Immature natural killer cell (primary cell): Measurements from ENCODE around the gene POLE. TPM values are rescaled to one million over a fixed set of nuclear protein-coding genes. Genes with fewer than 3 reads are reported as not detected.
A peak's percentile ranks its signal among the peaks of the same experiment; 100 is the strongest.

Experiments used
- DNase-seq, 3 donors: peaks; one replicate each; pipeline ENCODE4 v3.0.0; 2022; ENCODE audit warnings: mixed read lengths in 1 of 3
- H3K27ac Mint-ChIP-seq, 6 donors: one replicate each; pipeline ENCODE4 v1.8.0; 2020; ENCODE audit warnings: mixed read lengths in 6 of 6, mild to moderate bottlenecking in 5 of 6, inconsistent platforms in 4 of 6, moderate library complexity in 3 of 6
- H3K27me3 Mint-ChIP-seq, 3 donors: one replicate each; pipeline ENCODE4 v1.8.0; 2020 to 2021; ENCODE audit warnings: low read depth in 3 of 3, mild to moderate bottlenecking in 3 of 3, mixed read lengths in 3 of 3, moderate library complexity in 3 of 3, inconsistent platforms in 1 of 3
- H3K36me3 Mint-ChIP-seq, 3 donors: one replicate each; pipeline ENCODE4 v1.8.0; 2020; ENCODE audit warnings: mixed read lengths in 3 of 3, inconsistent platforms in 2 of 3, mild to moderate bottlenecking in 2 of 3
- H3K4me1 Mint-ChIP-seq, 2 donors: one replicate each; pipeline ENCODE4 v1.8.0; 2020; ENCODE audit warnings: inconsistent platforms in 2 of 2, mild to moderate bottlenecking in 2 of 2, mixed read lengths in 2 of 2, moderate library complexity in 1 of 2
- H3K4me3 Mint-ChIP-seq, 5 donors: one replicate each; pipeline ENCODE4 v1.8.0; 2020; ENCODE audit warnings: mild to moderate bottlenecking in 5 of 5, mixed read lengths in 5 of 5, inconsistent platforms in 3 of 5, moderate library complexity in 3 of 5
- H3K9me3 Mint-ChIP-seq, 6 donors: one replicate each; pipeline ENCODE4 v1.8.0; 2020; ENCODE audit warnings: mild to moderate bottlenecking in 6 of 6, mixed read lengths in 6 of 6, inconsistent platforms in 4 of 6, moderate library complexity in 3 of 6
- polyA plus RNA-seq, 3 donors: library from polyadenylated mRNA; unstranded; fragments of 300-500 nt; fragmentation: Illumina TruSeq; gene quantifications; one replicate each; pipeline ENCODE4 v1.2.3, GENCODE V29; 2021

The POLE gene
- polyA plus RNA-seq, 3 donors from 2014 or later: 2.2 to 8.8 (median 2.3) TPM

DNA sequence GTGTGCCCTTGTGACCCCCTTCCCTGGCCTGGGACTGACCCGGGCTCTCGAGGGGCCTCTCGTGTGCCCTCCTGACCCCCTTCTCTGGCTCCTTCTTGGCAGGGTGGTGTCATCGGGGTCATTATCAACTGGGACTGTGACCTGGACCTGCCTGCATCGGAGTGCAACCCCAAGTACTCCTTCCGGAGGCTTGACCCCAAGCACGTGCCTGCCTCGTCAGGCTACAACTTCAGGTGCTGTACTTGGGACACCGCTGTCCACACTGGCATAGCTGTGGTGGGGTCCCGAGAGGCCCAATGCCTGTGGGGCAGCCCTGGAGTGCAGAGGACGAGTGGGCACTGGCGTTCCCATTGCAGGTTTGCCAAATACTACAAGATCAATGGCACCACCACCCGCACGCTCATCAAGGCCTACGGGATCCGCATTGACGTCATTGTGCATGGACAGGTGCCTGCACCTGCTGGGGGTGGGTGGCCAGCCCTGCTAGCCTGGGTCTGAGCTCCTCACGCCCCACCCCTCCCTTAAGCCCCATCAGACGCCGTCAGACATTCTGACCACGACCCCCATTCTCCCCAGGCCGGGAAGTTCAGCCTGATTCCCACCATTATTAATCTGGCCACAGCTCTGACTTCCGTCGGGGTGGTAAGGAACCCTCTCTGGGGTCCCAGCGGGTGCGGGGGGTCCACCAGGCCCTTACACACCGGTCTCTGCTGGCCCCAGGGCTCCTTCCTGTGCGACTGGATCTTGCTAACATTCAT, 66.1 kb downstream of the POLE start:
- DNase-seq: no peak
- Mint-ChIP-seq H3K27ac (no peak overlapping the region), H3K4me1 (peaks cover 4 to 6% of the 10 kb centered on the region in 2 donors), H3K36me3 (peaks cover 4 to 6% (median 4%) of the 10 kb centered on the region in 3 donors), H3K9me3 (peaks cover 0 to 3% (median 0%) of the 10 kb centered on the region in 6 donors), H3K27me3 (peaks cover 6 to 18% (median 10%) of the 10 kb centered on the region in 3 donors), H3K4me3 (no peak overlapping the region)

DNA sequence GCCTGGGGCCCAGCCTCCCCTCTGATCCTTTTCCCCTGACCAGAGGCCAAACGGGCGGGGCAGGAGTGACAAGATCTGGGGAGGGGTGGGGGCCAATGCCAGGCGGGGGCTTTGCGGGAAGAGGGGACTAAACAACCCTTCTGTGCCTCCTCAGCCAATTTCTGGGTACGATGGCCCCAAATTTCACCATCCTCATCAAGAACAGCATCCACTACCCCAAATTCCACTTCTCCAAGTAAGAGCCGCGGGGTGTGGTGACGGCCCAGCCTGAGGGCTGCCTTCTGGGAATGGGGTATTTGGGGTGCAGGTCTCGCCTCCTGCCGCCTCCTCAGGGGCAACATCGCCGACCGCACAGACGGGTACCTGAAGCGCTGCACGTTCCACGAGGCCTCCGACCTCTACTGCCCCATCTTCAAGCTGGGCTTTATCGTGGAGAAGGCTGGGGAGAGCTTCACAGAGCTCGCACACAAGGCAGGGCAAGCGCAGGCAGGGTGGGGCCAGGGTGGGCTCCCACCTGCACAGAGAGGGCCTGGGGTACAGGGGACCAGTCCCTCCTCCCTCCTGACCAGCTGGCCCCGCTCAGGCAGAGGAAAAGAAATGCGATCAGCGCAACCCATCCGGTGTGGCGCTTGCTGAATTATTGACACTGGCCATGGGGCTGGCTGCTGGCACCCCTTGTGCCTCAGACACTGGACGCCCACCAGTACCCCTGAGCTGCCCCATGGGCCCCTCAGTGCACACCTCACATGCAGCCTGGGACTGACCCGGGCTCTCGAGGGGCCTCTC, 66.8 kb downstream of the POLE start:
- peaks cover 0 to 3% (median 0%) of the 10 kb centered on the region in 6 donors for H3K9me3 Mint-ChIP-seq
- H3K4me3 Mint-ChIP-seq: no peak overlapping the region
- H3K27me3 Mint-ChIP-seq: peaks cover 9 to 25% (median 15%) of the 10 kb centered on the region in 3 donors
- DNase-seq: no peak
- H3K4me1 Mint-ChIP-seq: peaks cover 4 to 6% of the 10 kb centered on the region in 2 donors
- H3K36me3 Mint-ChIP-seq: peaks cover 3 to 6% (median 4%) of the 10 kb centered on the region in 3 donors
- H3K27ac Mint-ChIP-seq: no peak overlapping the region

DNA sequence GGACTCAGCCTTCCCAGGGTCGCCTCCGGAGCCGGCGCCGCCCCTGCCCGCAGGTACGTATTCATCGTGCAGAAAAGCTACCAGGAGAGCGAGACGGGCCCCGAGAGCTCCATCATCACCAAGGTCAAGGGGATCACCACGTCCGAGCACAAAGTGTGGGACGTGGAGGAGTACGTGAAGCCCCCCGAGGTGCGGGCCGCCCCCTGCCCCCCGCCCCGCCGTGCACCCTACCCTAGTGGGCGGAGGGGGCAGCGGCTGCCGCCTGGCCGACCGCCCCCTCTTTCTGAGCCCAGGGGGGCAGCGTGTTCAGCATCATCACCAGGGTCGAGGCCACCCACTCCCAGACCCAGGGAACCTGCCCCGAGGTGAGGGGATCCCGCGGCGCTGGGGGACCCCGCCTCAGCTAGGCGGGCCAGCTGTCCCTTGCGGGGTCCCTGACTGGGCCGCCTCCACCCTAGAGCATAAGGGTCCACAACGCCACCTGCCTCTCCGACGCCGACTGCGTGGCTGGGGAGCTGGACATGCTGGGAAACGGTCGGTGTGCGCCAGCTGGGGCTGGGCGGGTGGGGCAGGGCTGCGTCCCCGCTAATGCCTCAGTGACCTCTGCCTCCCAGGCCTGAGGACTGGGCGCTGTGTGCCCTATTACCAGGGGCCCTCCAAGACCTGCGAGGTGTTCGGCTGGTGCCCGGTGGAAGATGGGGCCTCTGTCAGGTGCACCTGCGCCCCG, 67.6 kb downstream of the POLE start:
- Mint-ChIP-seq H3K27me3 (peaks cover 9 to 32% (median 20%) of the 10 kb centered on the region in 3 donors), H3K27ac (no peak overlapping the region), H3K4me3 (no peak overlapping the region)

DNA sequence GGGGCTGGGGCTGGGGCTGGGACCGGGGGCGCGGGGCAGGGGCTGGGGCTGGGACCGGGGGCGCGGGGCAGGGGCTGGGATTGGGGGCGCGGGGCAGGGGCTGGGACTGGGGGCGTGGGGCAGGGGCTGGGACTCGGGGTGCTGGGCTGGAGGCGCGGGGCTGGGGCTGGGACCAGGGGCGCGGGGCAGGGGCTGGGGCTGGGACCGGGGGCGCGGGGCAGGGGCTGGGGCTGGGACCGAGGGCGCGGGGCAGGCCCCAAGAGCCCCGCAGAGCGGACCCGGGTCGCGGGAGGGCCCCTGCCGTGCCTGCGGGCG, 68.1 kb downstream of the POLE start:
- peaks cover 7 to 11% of the 10 kb centered on the region in 2 donors for H3K4me1 Mint-ChIP-seq
- H3K27ac Mint-ChIP-seq: no peak overlapping the region
- H3K4me3 Mint-ChIP-seq: no peak overlapping the region
- H3K9me3 Mint-ChIP-seq: peaks cover 0 to 3% (median 0%) of the 10 kb centered on the region in 6 donors
- H3K36me3 Mint-ChIP-seq: peaks cover 2 to 7% (median 6%) of the 10 kb centered on the region in 3 donors
- H3K27me3 Mint-ChIP-seq: peaks cover 9 to 33% (median 20%) of the 10 kb centered on the region in 3 donors
- DNase-seq: no peak

More for the DNA sequence above, 67.6 kb downstream of the POLE start:
- no peak for DNase-seq
- H3K4me1 Mint-ChIP-seq: peaks cover 7 to 11% of the 10 kb centered on the region in 2 donors
- H3K9me3 Mint-ChIP-seq: peaks cover 0 to 3% (median 0%) of the 10 kb centered on the region in 6 donors
- H3K36me3 Mint-ChIP-seq: peaks cover 2 to 7% (median 6%) of the 10 kb centered on the region in 3 donors

DNA sequence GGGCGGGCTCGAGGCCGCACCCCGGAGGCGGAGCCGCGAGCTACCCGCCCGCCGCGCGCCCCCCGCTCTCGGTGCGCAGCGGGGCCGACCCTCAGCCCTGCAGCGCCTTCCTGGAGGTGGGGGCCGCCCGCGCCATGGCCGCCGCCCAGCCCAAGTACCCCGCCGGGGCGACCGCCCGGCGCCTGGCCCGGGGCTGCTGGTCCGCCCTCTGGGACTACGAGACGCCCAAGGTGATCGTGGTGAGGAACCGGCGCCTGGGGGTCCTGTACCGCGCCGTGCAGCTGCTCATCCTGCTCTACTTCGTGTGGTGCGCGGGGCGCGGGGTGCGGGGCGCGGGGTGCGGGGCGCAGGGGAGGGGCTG, 68.5 kb downstream of the POLE start, which contains the start of gene P2RX2:
TSS of gene P2RX2 (plus strand) at position 94 of the 361 bp plus-strand sequence. CDS start at position 135, 41 bp downstream.
- Mint-ChIP-seq H3K36me3 (peaks cover 2 to 7% (median 6%) of the 10 kb centered on the region in 3 donors), H3K9me3 (peaks cover 0 to 3% (median 0%) of the 10 kb centered on the region in 6 donors), H3K27me3 (peaks cover 9 to 33% (median 20%) of the 10 kb centered on the region in 3 donors), H3K4me3 (peak within 1 kb of the TSS in 3 of 5 donors; percentile 14 to 70 (median 39)), H3K27ac (peak within 1 kb of the TSS in 1 of 6 donors; percentile 73), H3K4me1 (peaks cover 7 to 11% of the 10 kb centered on the region in 2 donors)
- DNase-seq: no peak

DNA sequence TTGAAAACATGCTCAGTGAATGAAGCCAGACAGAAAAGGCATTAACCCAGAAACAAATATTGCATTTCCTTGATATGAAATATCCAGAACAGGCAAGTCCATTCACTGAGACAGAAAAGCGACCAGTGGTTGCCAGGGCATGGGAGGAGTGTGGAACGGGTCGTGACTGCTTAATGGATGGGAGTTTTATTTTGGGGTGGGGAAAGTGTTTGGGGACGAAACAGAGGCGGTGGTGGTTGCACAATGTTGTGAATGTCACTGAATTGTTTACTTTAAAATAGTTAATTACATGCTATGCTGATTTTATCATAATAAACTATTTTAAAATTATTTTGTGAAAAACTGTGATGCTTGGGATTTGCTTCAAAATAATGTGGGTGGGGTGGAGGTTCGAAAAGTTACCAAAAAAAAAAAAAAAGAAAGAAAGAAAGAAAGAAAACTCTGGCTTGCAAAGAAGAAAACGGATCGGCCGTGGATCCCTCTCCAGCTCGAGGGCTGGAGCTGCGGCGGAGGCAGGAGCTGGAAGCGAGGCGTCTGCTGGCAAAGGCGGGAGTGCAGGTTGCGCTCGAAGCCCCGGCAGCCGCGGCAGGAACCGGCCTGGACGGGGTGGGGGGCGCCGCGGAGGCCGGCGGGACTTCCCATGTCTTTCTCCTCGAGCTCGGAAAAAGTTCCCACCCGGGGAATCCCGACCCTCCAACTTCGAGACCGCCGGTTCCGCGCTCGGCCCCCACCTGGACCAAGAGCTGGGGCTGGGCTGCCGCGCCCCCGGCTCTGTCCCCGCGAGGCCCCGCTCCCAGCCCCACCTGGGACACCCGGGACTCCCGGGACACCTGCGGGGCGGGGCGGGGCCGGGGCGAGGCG, 69.1 kb downstream of the POLE start:
- H3K4me3 Mint-ChIP-seq: peak overlapping the region in 3 of 5 donors; percentile 14 to 70 (median 39)
- peaks cover 0 to 3% (median 0%) of the 10 kb centered on the region in 6 donors for H3K9me3 Mint-ChIP-seq
- H3K36me3 Mint-ChIP-seq: peaks cover 2 to 6% (median 4%) of the 10 kb centered on the region in 3 donors
- peaks cover 7 to 11% of the 10 kb centered on the region in 2 donors for H3K4me1 Mint-ChIP-seq
- DNase-seq: no peak
- peaks cover 9 to 33% (median 20%) of the 10 kb centered on the region in 3 donors for H3K27me3 Mint-ChIP-seq
- peak overlapping the region in 1 of 6 donors; percentile 73 for H3K27ac Mint-ChIP-seq

DNA sequence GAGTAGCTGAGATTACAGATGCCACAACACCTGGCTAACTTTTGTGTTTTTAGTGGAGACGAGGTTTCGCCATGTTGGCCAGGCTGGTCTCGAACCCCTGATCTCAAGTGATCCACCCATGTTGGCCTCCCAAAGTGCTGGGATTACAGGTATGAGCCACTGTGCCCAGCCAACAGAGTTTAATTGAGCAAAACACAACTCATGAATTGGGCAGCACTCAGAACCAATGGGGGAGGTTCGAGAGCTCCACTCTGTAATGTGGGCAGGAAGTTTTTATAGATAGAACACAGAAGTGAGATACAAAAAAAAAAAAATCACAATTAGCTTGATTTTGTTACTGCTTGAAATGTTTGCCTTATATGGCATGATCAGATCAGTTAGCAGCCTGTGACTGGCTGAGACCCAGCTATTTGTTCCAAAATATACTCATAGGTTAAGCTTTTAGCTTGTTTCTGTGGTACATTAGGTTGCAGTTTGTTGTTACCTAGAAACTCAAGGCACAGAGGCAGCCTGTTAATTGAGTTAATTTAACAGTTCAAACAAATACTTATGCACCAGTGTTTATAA, 69.9 kb downstream of the POLE start:
- no peak overlapping the region for H3K27ac Mint-ChIP-seq
- DNase-seq: no peak

DNA sequence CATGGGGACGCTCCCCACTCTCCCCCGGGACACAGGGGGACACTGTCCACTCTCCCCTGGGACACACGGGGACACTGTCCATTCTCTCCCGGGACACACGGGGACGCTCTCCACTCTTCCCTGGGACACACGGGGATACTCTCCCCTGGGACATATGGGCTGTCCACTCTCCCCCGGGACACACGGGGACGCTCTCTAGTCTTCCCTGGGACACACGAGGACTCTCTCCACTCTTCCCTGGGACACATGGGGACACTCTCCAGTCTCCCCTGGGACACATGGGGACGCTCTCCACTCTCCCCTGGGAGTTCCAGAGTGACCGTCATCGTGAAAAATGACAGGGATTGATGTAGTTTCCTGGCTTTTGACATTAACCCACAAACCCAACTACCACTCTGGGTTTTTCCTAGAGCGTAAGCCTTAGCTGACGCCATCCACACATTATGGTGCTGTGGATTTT, 71.5 kb downstream of the POLE start:
- peaks cover 7 to 11% of the 10 kb centered on the region in 2 donors for H3K4me1 Mint-ChIP-seq
- H3K9me3 Mint-ChIP-seq: peaks cover 0 to 3% (median 0%) of the 10 kb centered on the region in 6 donors
- H3K4me3 Mint-ChIP-seq: no peak overlapping the region
- H3K27ac Mint-ChIP-seq: peak overlapping the region in 1 of 6 donors; percentile 35
- no peak for DNase-seq
- peaks cover 12 to 45% (median 25%) of the 10 kb centered on the region in 3 donors for H3K27me3 Mint-ChIP-seq
- peaks cover 2 to 6% (median 4%) of the 10 kb centered on the region in 3 donors for H3K36me3 Mint-ChIP-seq

More for the DNA sequence above, 69.9 kb downstream of the POLE start:
- peak overlapping the region in 1 of 5 donors; percentile 40 for H3K4me3 Mint-ChIP-seq
- H3K27me3 Mint-ChIP-seq: peaks cover 9 to 36% (median 22%) of the 10 kb centered on the region in 3 donors
- H3K4me1 Mint-ChIP-seq: peaks cover 7 to 11% of the 10 kb centered on the region in 2 donors
- H3K9me3 Mint-ChIP-seq: peaks cover 0 to 3% (median 0%) of the 10 kb centered on the region in 6 donors
- H3K36me3 Mint-ChIP-seq: peaks cover 2 to 6% (median 4%) of the 10 kb centered on the region in 3 donors

DNA sequence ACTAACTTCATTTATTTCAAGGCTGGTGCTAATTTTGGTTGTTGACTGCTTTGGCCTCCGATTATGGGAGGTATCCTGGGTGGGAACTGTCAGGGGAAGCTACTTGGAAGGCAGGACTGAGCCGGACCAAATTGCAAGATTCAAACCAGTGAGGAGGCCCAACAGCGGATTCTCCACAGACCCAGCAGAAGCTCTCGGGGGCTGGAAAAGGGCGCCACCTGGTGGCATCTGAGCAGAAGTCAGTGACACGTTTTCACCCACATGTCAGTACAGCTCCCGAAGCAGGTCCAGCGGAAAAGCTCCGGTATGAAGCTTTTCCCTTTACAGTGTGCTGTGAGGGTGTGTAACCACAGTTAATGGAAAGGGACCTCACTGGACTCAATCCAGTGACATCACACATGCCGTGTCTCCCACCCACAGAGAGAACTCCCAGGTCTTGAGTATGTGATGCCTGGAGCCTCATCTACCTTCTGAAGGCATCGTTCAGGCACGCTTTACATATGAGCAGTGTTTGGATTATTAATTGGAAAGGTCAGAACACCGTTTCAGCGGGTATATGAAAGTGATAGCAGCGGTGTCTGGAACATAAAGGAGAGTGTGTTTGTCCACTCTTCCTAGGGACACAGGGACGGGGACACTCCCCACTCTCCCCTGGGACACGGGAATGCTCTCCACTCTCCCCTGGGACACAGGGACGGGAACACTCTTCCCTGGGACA, 72.1 kb downstream of the POLE start:
- H3K27me3 Mint-ChIP-seq: peaks cover 16 to 51% (median 26%) of the 10 kb centered on the region in 3 donors
- H3K27ac Mint-ChIP-seq: peak overlapping the region in 1 of 6 donors; percentile 44
- DNase-seq: peak; percentile 66 to 74 (median 73)
- H3K4me3 Mint-ChIP-seq: no peak overlapping the region
- H3K9me3 Mint-ChIP-seq: peaks cover 0 to 3% (median 0%) of the 10 kb centered on the region in 6 donors
- H3K4me1 Mint-ChIP-seq: peaks cover 11% of the 10 kb centered on the region in 2 donors
- H3K36me3 Mint-ChIP-seq: peaks cover 2 to 6% (median 4%) of the 10 kb centered on the region in 3 donors

DNA sequence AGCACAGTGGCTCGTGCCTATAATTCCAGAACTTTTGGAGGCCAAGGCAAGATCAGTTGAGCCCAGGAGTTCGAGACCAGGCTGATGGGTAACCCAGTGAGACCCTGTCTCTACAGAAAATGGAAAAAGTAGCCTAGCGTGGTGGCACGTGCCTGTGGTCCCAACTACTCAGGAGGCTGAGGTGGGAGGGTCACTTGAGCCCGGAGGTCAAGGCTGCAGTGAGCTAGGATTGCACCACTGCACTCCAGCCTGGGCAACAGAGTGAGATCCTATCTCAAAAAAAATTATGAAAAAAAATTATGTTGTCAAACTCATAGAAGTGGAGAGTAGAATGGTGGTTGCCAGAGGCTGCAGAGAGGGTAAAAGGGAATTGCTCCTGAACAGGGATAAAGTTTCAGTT, 73.1 kb downstream of the POLE start:
- peaks cover 16 to 51% (median 26%) of the 10 kb centered on the region in 3 donors for H3K27me3 Mint-ChIP-seq
- no peak overlapping the region for H3K4me3 Mint-ChIP-seq
- no peak for DNase-seq
- H3K36me3 Mint-ChIP-seq: peaks cover 2 to 6% (median 4%) of the 10 kb centered on the region in 3 donors
- H3K4me1 Mint-ChIP-seq: peaks cover 11% of the 10 kb centered on the region in 2 donors
- no peak overlapping the region for H3K27ac Mint-ChIP-seq
- H3K9me3 Mint-ChIP-seq: peaks cover 0 to 3% (median 0%) of the 10 kb centered on the region in 6 donors

DNA sequence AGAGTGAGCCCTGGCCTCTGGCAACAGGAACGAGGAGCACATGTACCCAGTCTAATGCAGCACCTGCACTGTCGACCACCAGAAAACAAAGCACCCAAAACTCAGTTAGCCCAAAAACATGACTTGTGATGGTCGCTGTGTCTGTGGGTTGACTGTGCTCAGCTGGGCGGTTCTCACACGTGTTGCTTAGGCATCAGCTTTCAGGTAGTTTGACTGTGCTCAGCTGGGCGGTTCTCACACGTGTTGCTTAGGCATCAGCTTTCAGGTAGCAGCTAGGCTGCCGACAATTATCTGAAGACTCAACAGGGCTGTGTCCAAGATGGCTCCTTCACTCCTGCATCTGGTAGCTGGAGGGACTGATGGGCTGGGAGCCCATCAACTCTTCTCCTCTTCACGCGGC, 75.5 kb downstream of the POLE start:
- Mint-ChIP-seq H3K9me3 (peaks cover 0 to 1% (median 0%) of the 10 kb centered on the region in 6 donors), H3K27me3 (peaks cover 16 to 40% (median 24%) of the 10 kb centered on the region in 3 donors), H3K36me3 (peaks cover 0 to 4% (median 2%) of the 10 kb centered on the region in 3 donors), H3K4me1 (peaks cover 5 to 7% of the 10 kb centered on the region in 2 donors), H3K4me3 (no peak overlapping the region), H3K27ac (no peak overlapping the region)
- no peak for DNase-seq
